Mononuclear cell (primary cell): ENCODE data around the gene PCSK1N. TPM values are rescaled to one million over a fixed set of nuclear protein-coding genes. Genes with fewer than 3 reads are reported as not detected.
A peak's percentile ranks its signal among the peaks of the same experiment; 100 is the strongest.

ENCODE experiments used
- H3K27me3 ChIP-seq: 2 replicates; pipeline ENCODE4 v1.6.0; 2011; ENCODE audit warnings: low read length, control low read depth; ENCODE audit not compliant: insufficient read depth
- H3K4me1 ChIP-seq: 2 replicates; pipeline ENCODE4 v1.5.1; 2011; ENCODE audit warnings: mild to moderate bottlenecking, low read length, control low read depth; ENCODE audit not compliant: insufficient read depth
- H3K4me3 ChIP-seq: 2 replicates; pipeline ENCODE4 v1.5.1; 2011; ENCODE audit warnings: mild to moderate bottlenecking, low read length, moderate library complexity
- H3K9me3 ChIP-seq: 2 replicates; pipeline ENCODE4 v1.5.1; 2011; ENCODE audit warnings: low read depth, mild to moderate bottlenecking, control low read depth, low read length
- total RNA-seq: library from RNA; depleted of rRNA; stranded (reverse); fragments of >200 nt; gene quantifications from one replicate; pipeline ENCODE4 v1.2.3, GENCODE V29; 2012

Gene PCSK1N
- total RNA-seq, 1 donor = 3.3 TPM

GRCh38 chrX:48802089-48802904, 33.1 kb downstream of the PCSK1N start:
- peak overlapping the region; percentile 58 for H3K4me3 ChIP-seq
- no peaks in the 10 kb centered on the region for H3K9me3 ChIP-seq

GRCh38 chrX:48801280-48802088, 33.9 kb downstream of the PCSK1N start, which contains the start of gene HDAC6:
TSS of gene HDAC6 (plus strand) at chrX:48802067. CDS start at chrX:48802693, 626 bp downstream.
- peak within 1 kb of the TSS; percentile 70 for H3K4me3 ChIP-seq
- H3K4me1 ChIP-seq = peaks cover 15% of the 10 kb centered on the region
- no peaks in the 10 kb centered on the region for H3K27me3 ChIP-seq
- no peaks in the 10 kb centered on the region for H3K9me3 ChIP-seq

More at GRCh38 chrX:48802089-48802904, 33.1 kb downstream of the PCSK1N start:
- H3K27me3 ChIP-seq = no peaks in the 10 kb centered on the region
- H3K4me1 ChIP-seq = peaks cover 15% of the 10 kb centered on the region

- Histone ChIP-seq H3K4me3 (peak overlapping the region; percentile 70), H3K27me3 (no peaks in the 10 kb centered on the region), H3K9me3 (no peaks in the 10 kb centered on the region), H3K4me1 (peaks cover 15% of the 10 kb centered on the region)
Measured at GRCh38 chrX:48800574-48801279, 34.7 kb downstream of the PCSK1N start.

GRCh38 chrX:48798318-48798717, 37.1 kb downstream of the PCSK1N start:
- peaks cover 15% of the 10 kb centered on the region for H3K4me1 ChIP-seq

GRCh38 chrX:48794911-48795515, 40.4 kb downstream of the PCSK1N start:
- no peaks in the 10 kb centered on the region for H3K9me3 ChIP-seq
- H3K27me3 ChIP-seq = no peaks in the 10 kb centered on the region

More at GRCh38 chrX:48798318-48798717, 37.1 kb downstream of the PCSK1N start:
- Histone ChIP-seq H3K4me3 (no peak overlapping the region), H3K9me3 (no peaks in the 10 kb centered on the region), H3K27me3 (no peaks in the 10 kb centered on the region)

GRCh38 chrX:48794340-48794910, 41.0 kb downstream of the PCSK1N start:
- H3K27me3 ChIP-seq = no peaks in the 10 kb centered on the region
- no peaks in the 10 kb centered on the region for H3K4me1 ChIP-seq
- H3K4me3 ChIP-seq = no peak overlapping the region
- H3K9me3 ChIP-seq = no peaks in the 10 kb centered on the region

More at GRCh38 chrX:48794911-48795515, 40.4 kb downstream of the PCSK1N start:
- H3K4me1 ChIP-seq = no peaks in the 10 kb centered on the region
- H3K4me3 ChIP-seq = no peak overlapping the region

- H3K4me1 ChIP-seq = no peaks in the 10 kb centered on the region
- no peaks in the 10 kb centered on the region for H3K9me3 ChIP-seq
- H3K4me3 ChIP-seq = no peak overlapping the region
- H3K27me3 ChIP-seq = no peaks in the 10 kb centered on the region
Measured at GRCh38 chrX:48793935-48794334, 41.5 kb downstream of the PCSK1N start.

GRCh38 chrX:48792219-48792618, 43.2 kb downstream of the PCSK1N start:
- H3K4me1 ChIP-seq = no peaks in the 10 kb centered on the region
- H3K9me3 ChIP-seq = no peaks in the 10 kb centered on the region
- no peak overlapping the region for H3K4me3 ChIP-seq
- H3K27me3 ChIP-seq = no peaks in the 10 kb centered on the region

GRCh38 chrX:48791063-48791820, 44.2 kb downstream of the PCSK1N start:
- Histone ChIP-seq H3K4me3 (no peak overlapping the region), H3K9me3 (no peaks in the 10 kb centered on the region), H3K27me3 (no peaks in the 10 kb centered on the region), H3K4me1 (no peaks in the 10 kb centered on the region)

GRCh38 chrX:48790477-48790876, 44.9 kb downstream of the PCSK1N start:
- H3K4me3 ChIP-seq = no peak overlapping the region
- H3K27me3 ChIP-seq = no peaks in the 10 kb centered on the region
- H3K9me3 ChIP-seq = no peaks in the 10 kb centered on the region
- no peaks in the 10 kb centered on the region for H3K4me1 ChIP-seq

GRCh38 chrX:48789366-48790220, 45.8 kb downstream of the PCSK1N start:
- Histone ChIP-seq H3K27me3 (no peaks in the 10 kb centered on the region), H3K4me3 (no peak overlapping the region), H3K9me3 (no peaks in the 10 kb centered on the region), H3K4me1 (no peaks in the 10 kb centered on the region)

GRCh38 chrX:48787505-48788443, 47.6 kb downstream of the PCSK1N start:
- Histone ChIP-seq H3K9me3 (no peaks in the 10 kb centered on the region), H3K4me1 (no peaks in the 10 kb centered on the region), H3K27me3 (no peaks in the 10 kb centered on the region), H3K4me3 (no peak overlapping the region)
